Glutamatergic neuron (in vitro differentiated cells): ENCODE results near the gene GPER1. TPM values are rescaled to one million over a fixed set of nuclear protein-coding genes. Genes with fewer than 3 reads are reported as not detected.

Source experiments
- DNase-seq: peaks from one replicate; pipeline ENCODE4 v3.0.0; 2022
- H3K27ac Mint-ChIP-seq: one replicate; pipeline ENCODE4 v1.8.0; 2020; ENCODE audit warnings: mild to moderate bottlenecking, mixed read lengths, inconsistent platforms; ENCODE audit not compliant: unreplicated experiment
- H3K27me3 Mint-ChIP-seq: one replicate; pipeline ENCODE4 v1.8.0; 2020; ENCODE audit warnings: mild to moderate bottlenecking, moderate library complexity, mixed read lengths, inconsistent platforms; ENCODE audit not compliant: unreplicated experiment
- H3K36me3 Mint-ChIP-seq: one replicate; pipeline ENCODE4 v1.8.0; 2020; ENCODE audit warnings: mild to moderate bottlenecking, mixed read lengths, inconsistent platforms; ENCODE audit not compliant: unreplicated experiment
- H3K4me1 Mint-ChIP-seq: one replicate; pipeline ENCODE4 v1.8.0; 2020; ENCODE audit warnings: mild to moderate bottlenecking, low read depth, mixed read lengths, inconsistent platforms; ENCODE audit not compliant: unreplicated experiment
- H3K4me3 Mint-ChIP-seq: one replicate; pipeline ENCODE4 v1.8.0; 2020; ENCODE audit warnings: mild to moderate bottlenecking, mixed read lengths, inconsistent platforms; ENCODE audit not compliant: unreplicated experiment
- H3K9me3 Mint-ChIP-seq: one replicate; pipeline ENCODE4 v1.8.0; 2020; ENCODE audit warnings: mild to moderate bottlenecking, moderate library complexity, mixed read lengths, inconsistent platforms; ENCODE audit not compliant: unreplicated experiment
- CTCF ChIP-seq: fragments of 200-600 bp; sonication (generic); IDR thresholded peaks from one replicate; pipeline ENCODE4 v1.5.0; 2021; ENCODE audit not compliant: partially characterized antibody, unreplicated experiment
- total RNA-seq: library from RNA; stranded (reverse); fragmentation: NEBNext Ultra II Directional; extraction: Animal tissue kit (Norgen Biotek cat#: 25700); gene quantifications from one replicate; pipeline ENCODE4 v1.2.1, GENCODE V29; 2021; ENCODE audit not compliant: unreplicated experiment

Gene GPER1
- total RNA-seq, 1 donor from 2014 or later: 0.59 TPM

GRCh38 chr7:1122832-1123501, 35.1 kb downstream of the GPER1 start:
- no peak for TF ChIP-seq CTCF
- Mint-ChIP-seq H3K4me3 (peak overlapping the region; percentile 52), H3K27me3 (no peaks in the 10 kb centered on the region), H3K27ac (peak overlapping the region; percentile 33), H3K36me3 (no peaks in the 10 kb centered on the region), H3K9me3 (peaks cover 3% of the 10 kb centered on the region), H3K4me1 (peaks cover 11% of the 10 kb centered on the region)
- DNase-seq: no peak

- no peaks in the 10 kb centered on the region for H3K36me3 Mint-ChIP-seq
- H3K27me3 Mint-ChIP-seq: no peaks in the 10 kb centered on the region
- peaks cover 3% of the 10 kb centered on the region for H3K9me3 Mint-ChIP-seq
- TF ChIP-seq CTCF: peak; percentile 45
- peaks cover 11% of the 10 kb centered on the region for H3K4me1 Mint-ChIP-seq
- peak overlapping the region; percentile 12 for H3K27ac Mint-ChIP-seq
- peak; percentile 85 for DNase-seq
- no peak overlapping the region for H3K4me3 Mint-ChIP-seq
These were observed 35.8 kb downstream of the GPER1 start for GRCh38 chr7:1123715-1124114.

GRCh38 chr7:1124164-1124563, 36.3 kb downstream of the GPER1 start:
- TF ChIP-seq CTCF: no peak
- peaks cover 11% of the 10 kb centered on the region for H3K4me1 Mint-ChIP-seq
- no peak for DNase-seq
- H3K27me3 Mint-ChIP-seq: no peaks in the 10 kb centered on the region
- H3K9me3 Mint-ChIP-seq: peaks cover 3% of the 10 kb centered on the region
- peak overlapping the region; percentile 36 for H3K27ac Mint-ChIP-seq
- H3K36me3 Mint-ChIP-seq: no peaks in the 10 kb centered on the region
- no peak overlapping the region for H3K4me3 Mint-ChIP-seq

- Mint-ChIP-seq H3K27me3 (peaks cover 3% of the 10 kb centered on the region), H3K4me1 (peaks cover 11% of the 10 kb centered on the region), H3K27ac (no peak overlapping the region), H3K9me3 (peaks cover 5% of the 10 kb centered on the region), H3K36me3 (no peaks in the 10 kb centered on the region), H3K4me3 (no peak overlapping the region)
- no peak for TF ChIP-seq CTCF
- DNase-seq: no peak
These were observed 37.1 kb downstream of the GPER1 start for GRCh38 chr7:1124816-1125602.

GRCh38 chr7:1125603-1125969, 37.7 kb downstream of the GPER1 start:
- Mint-ChIP-seq H3K4me1 (peaks cover 11% of the 10 kb centered on the region), H3K9me3 (peaks cover 5% of the 10 kb centered on the region), H3K4me3 (no peak overlapping the region), H3K27ac (no peak overlapping the region), H3K36me3 (no peaks in the 10 kb centered on the region), H3K27me3 (peaks cover 3% of the 10 kb centered on the region)
- no peak for TF ChIP-seq CTCF
- DNase-seq: no peak
